Astrocyte (in vitro differentiated cells and primary cell): ENCODE data around the gene WNT11. TPM values are rescaled to one million over a fixed set of nuclear protein-coding genes. Genes with fewer than 3 reads are reported as not detected.

Experiments used
- DNase-seq: peaks from one replicate; pipeline ENCODE4 v3.0.0-alpha.2; 2010; ENCODE audit warnings: low read depth
- FAIRE-seq: peaks from 2 replicates; lab custom pipeline; 2011; peaks lifted over from hg19 to GRCh38; lab: Jason Lieb, UNC
- H2AFZ ChIP-seq: 2 replicates; pipeline ENCODE4 v1.6.0; 2012; ENCODE audit warnings: low read depth, low read length, inconsistent platforms
- H3K27ac ChIP-seq: 2 replicates; pipeline ENCODE4 v1.5.1; 2011; ENCODE audit warnings: low read depth, low read length, inconsistent platforms
- H3K27me3 ChIP-seq: 2 replicates; pipeline ENCODE4 v1.6.0; 2011; ENCODE audit warnings: low read length, inconsistent platforms; ENCODE audit not compliant: insufficient read depth
- H3K36me3 ChIP-seq: 2 replicates; pipeline ENCODE4 v1.5.1; 2011; ENCODE audit warnings: low read length, inconsistent platforms; ENCODE audit not compliant: insufficient read depth
- H3K4me1 ChIP-seq: 2 replicates; pipeline ENCODE4 v1.5.1; 2011; ENCODE audit warnings: low read length, inconsistent platforms; ENCODE audit not compliant: insufficient read depth
- H3K4me2 ChIP-seq: 2 replicates; pipeline ENCODE4 v1.6.0; 2012; ENCODE audit warnings: low read length, inconsistent platforms
- H3K4me3 ChIP-seq: 2 replicates; pipeline ENCODE4 v1.5.1; 2011; ENCODE audit warnings: low read depth, mild to moderate bottlenecking, low read length, inconsistent platforms; ENCODE audit not compliant: insufficient read depth
- H3K79me2 ChIP-seq: 2 replicates; pipeline ENCODE4 v1.6.0; 2012; ENCODE audit warnings: mild to moderate bottlenecking, low read length, inconsistent platforms; ENCODE audit not compliant: insufficient read depth
- H3K9ac ChIP-seq: 2 replicates; pipeline ENCODE4 v1.6.0; 2012; ENCODE audit warnings: mild to moderate bottlenecking, low read length, inconsistent platforms
- H3K9me3 ChIP-seq: 2 replicates; pipeline ENCODE4 v1.5.1; 2012; ENCODE audit warnings: low read depth, mild to moderate bottlenecking, low read length, inconsistent platforms; ENCODE audit not compliant: insufficient read depth
- H4K20me1 ChIP-seq: 2 replicates; pipeline ENCODE4 v1.6.0; 2012; ENCODE audit warnings: low read length, inconsistent platforms; ENCODE audit not compliant: insufficient read depth
- H3K27ac Mint-ChIP-seq: one replicate; pipeline ENCODE4 v1.8.0; 2021; ENCODE audit warnings: mild to moderate bottlenecking, mixed read lengths; ENCODE audit not compliant: unreplicated experiment
- H3K27me3 Mint-ChIP-seq: one replicate; pipeline ENCODE4 v1.8.0; 2021; ENCODE audit warnings: low read depth, mixed read lengths; ENCODE audit not compliant: unreplicated experiment
- H3K36me3 Mint-ChIP-seq: one replicate; pipeline ENCODE4 v1.8.0; 2021; ENCODE audit warnings: low read depth, mixed read lengths; ENCODE audit not compliant: unreplicated experiment
- H3K4me1 Mint-ChIP-seq: one replicate; pipeline ENCODE4 v1.8.0; 2021; ENCODE audit warnings: low read depth, mixed read lengths; ENCODE audit not compliant: unreplicated experiment
- H3K4me3 Mint-ChIP-seq: one replicate; pipeline ENCODE4 v1.8.0; 2021; ENCODE audit warnings: mild to moderate bottlenecking, moderate library complexity, mixed read lengths; ENCODE audit not compliant: unreplicated experiment
- H3K9me3 Mint-ChIP-seq: one replicate; pipeline ENCODE4 v1.8.0; 2021; ENCODE audit warnings: mild to moderate bottlenecking, mixed read lengths; ENCODE audit not compliant: unreplicated experiment
- EZH2 ChIP-seq: IDR thresholded peaks from 2 replicates; pipeline ENCODE4 v1.6.1; 2012; ENCODE audit warnings: mild to moderate bottlenecking, low read length, inconsistent platforms; ENCODE audit not compliant: insufficient read depth
- total RNA-seq: library from RNA; stranded (reverse); gene quantifications from 2 replicates; pipeline ENCODE4 v1.2.1, GENCODE V29; 2021
- TF ChIP-seq, protein P1 (sequence below): IDR thresholded peaks from 2 replicates; pipeline ENCODE4 v1.5.1; 2011; ENCODE audit warnings: low read depth, mild to moderate bottlenecking, inconsistent platforms, low read length, moderate library complexity; ENCODE audit not compliant: insufficient read depth

WNT11 gene
- total RNA-seq, 1 donor from 2014 or later, result 1.3 TPM

DNA sequence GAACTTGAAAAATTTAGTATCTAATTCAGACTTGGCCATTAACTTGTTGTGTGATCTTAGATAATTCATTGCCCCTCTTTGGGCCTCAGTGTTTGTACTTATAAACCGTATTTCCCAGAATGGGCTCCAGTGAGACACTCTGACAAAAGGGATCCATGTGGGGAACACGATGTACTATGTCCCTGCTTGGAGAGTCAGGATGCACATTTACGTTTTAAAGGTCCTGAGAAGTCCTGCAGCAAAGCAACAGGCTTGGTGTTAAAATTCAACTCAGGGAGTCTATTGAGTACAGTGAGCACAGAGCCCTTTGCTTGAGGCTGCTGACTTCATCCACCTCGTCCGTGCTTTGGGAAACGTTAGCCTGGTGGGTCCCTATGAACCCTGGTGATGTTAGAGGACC, 9.0 kb downstream of the WNT11 start:
- no peaks in the 10 kb centered on the region for H3K36me3 ChIP-seq
- H3K4me2 ChIP-seq, result no peak overlapping the region
- H3K4me3 Mint-ChIP-seq, result no peak overlapping the region
- H3K9ac ChIP-seq, result no peak overlapping the region
- H3K4me3 ChIP-seq, result no peak overlapping the region
- H3K27ac Mint-ChIP-seq, result no peak overlapping the region
- no peaks in the 10 kb centered on the region for H4K20me1 ChIP-seq
- no peak overlapping the region for H2AFZ ChIP-seq
- H3K36me3 Mint-ChIP-seq, result no peaks in the 10 kb centered on the region
- no peaks in the 10 kb centered on the region for H3K4me1 ChIP-seq
- no peaks in the 10 kb centered on the region for H3K79me2 ChIP-seq
- FAIRE-seq, result no peak
- no peaks in the 10 kb centered on the region for H3K9me3 ChIP-seq
- TF ChIP-seq EZH2, result no peak
- TF ChIP-seq, protein P1, sequence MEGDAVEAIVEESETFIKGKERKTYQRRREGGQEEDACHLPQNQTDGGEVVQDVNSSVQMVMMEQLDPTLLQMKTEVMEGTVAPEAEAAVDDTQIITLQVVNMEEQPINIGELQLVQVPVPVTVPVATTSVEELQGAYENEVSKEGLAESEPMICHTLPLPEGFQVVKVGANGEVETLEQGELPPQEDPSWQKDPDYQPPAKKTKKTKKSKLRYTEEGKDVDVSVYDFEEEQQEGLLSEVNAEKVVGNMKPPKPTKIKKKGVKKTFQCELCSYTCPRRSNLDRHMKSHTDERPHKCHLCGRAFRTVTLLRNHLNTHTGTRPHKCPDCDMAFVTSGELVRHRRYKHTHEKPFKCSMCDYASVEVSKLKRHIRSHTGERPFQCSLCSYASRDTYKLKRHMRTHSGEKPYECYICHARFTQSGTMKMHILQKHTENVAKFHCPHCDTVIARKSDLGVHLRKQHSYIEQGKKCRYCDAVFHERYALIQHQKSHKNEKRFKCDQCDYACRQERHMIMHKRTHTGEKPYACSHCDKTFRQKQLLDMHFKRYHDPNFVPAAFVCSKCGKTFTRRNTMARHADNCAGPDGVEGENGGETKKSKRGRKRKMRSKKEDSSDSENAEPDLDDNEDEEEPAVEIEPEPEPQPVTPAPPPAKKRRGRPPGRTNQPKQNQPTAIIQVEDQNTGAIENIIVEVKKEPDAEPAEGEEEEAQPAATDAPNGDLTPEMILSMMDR, result no peak
- no peaks in the 10 kb centered on the region for H3K4me1 Mint-ChIP-seq
- H3K27me3 ChIP-seq, result no peaks in the 10 kb centered on the region
- H3K9me3 Mint-ChIP-seq, result no peaks in the 10 kb centered on the region
- DNase-seq, result no peak
- no peak overlapping the region for H3K27ac ChIP-seq
- peaks cover 53% of the 10 kb centered on the region for H3K27me3 Mint-ChIP-seq

DNA sequence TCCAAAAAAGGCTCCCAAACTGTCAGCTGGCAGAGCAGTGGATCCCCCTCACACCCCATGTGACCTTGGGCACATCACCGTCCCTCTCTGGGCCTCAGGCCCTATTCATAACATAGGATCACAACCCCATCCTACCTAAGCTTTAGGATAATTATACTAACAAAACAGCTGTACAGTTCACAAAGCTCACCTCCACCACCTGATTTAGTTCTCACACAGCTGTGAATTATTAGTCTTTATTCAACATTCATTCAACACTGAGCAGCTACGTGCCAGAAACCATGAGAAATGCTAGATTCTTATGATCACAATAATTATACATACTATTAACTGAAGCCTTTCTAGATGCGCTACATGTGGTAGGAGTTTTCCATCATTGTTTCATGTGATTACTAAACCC, 9.5 kb downstream of the WNT11 start:
- H3K4me3 Mint-ChIP-seq, result no peak overlapping the region
- no peaks in the 10 kb centered on the region for H3K9me3 Mint-ChIP-seq
- H3K9ac ChIP-seq, result no peak overlapping the region
- H2AFZ ChIP-seq, result no peak overlapping the region
- H3K27ac Mint-ChIP-seq, result no peak overlapping the region
- H3K9me3 ChIP-seq, result no peaks in the 10 kb centered on the region
- H3K4me1 ChIP-seq, result no peaks in the 10 kb centered on the region
- no peaks in the 10 kb centered on the region for H3K79me2 ChIP-seq
- DNase-seq (no peak), FAIRE-seq (no peak)
- H3K4me1 Mint-ChIP-seq, result no peaks in the 10 kb centered on the region
- no peak overlapping the region for H3K4me2 ChIP-seq
- H3K27me3 Mint-ChIP-seq, result peaks cover 52% of the 10 kb centered on the region
- no peaks in the 10 kb centered on the region for H4K20me1 ChIP-seq
- no peaks in the 10 kb centered on the region for H3K36me3 Mint-ChIP-seq
- no peak overlapping the region for H3K4me3 ChIP-seq
- no peaks in the 10 kb centered on the region for H3K27me3 ChIP-seq
- no peaks in the 10 kb centered on the region for H3K36me3 ChIP-seq
- TF ChIP-seq, protein P1, result no peak
- no peak for TF ChIP-seq EZH2
- H3K27ac ChIP-seq, result no peak overlapping the region

DNA sequence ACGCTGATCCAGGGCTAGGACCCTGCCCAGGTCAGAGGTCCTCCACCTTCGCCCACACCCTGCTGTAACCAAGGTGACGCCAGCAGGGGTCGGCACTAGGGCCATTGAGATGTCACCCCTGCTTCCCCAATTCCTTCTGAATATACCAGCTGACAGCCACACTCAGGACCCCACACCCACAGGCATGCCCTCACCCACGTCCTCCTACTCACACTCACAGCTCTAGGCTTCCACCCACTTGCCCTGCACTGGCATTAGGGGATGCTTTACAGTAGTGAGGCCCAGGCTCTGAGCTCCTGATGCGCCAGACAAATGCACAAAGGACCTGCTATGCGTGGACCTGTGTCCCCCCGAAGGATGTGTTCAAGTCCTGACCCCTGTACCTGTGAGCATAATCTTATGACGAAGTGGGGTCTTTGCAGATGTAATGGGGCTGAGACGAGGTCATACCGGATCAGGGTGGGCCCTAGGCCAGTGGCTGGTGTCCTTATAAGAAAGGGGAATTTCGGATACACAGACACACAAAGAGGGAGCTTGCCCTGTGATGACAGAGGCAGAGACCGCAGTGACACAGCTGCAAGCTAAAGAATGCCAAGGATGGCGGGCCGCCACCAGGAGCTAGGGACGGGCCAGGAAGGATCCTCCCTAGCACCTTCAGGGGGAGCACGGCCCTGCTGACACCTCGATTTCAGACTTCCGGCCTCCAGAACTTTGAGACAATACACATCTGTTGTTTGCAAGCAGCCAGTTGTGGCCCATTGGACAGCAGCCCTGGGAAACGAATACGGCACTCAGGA, 11.2 kb downstream of the WNT11 start:
- Histone ChIP-seq H3K9me3 (no peaks in the 10 kb centered on the region), H3K27ac (no peak overlapping the region), H3K4me2 (no peak overlapping the region), H3K27me3 (peaks cover 2% of the 10 kb centered on the region), H3K36me3 (no peaks in the 10 kb centered on the region), H3K9ac (no peak overlapping the region), H3K4me1 (peaks cover 4% of the 10 kb centered on the region), H2AFZ (no peak overlapping the region), H3K79me2 (no peaks in the 10 kb centered on the region), H3K4me3 (no peak overlapping the region), H4K20me1 (no peaks in the 10 kb centered on the region)
- FAIRE-seq (no peak), DNase-seq (no peak)
- H3K27me3 Mint-ChIP-seq, result peaks cover 59% of the 10 kb centered on the region
- no peak overlapping the region for H3K4me3 Mint-ChIP-seq
- no peaks in the 10 kb centered on the region for H3K9me3 Mint-ChIP-seq
- H3K36me3 Mint-ChIP-seq, result no peaks in the 10 kb centered on the region
- no peak for TF ChIP-seq EZH2
- TF ChIP-seq, protein P1, result no peak
- no peak overlapping the region for H3K27ac Mint-ChIP-seq
- H3K4me1 Mint-ChIP-seq, result no peaks in the 10 kb centered on the region
